Measurements from ENCODE around the gene BHLHE41. TPM values are rescaled to one million over a fixed set of nuclear protein-coding genes. Genes with fewer than 3 reads are reported as not detected.

Gene BHLHE41
- polyA plus RNA-seq, result 1 to 10 TPM in 2 of 4 donors, under 1 TPM in 2; 0.54 to 9.7 (median 1.0) TPM
- long read RNA-seq, donor 1, partial matches to known transcripts, result 0 of 6 reads
- long read RNA-seq, donor 1, other reads (novel, unspliced or antisense), result 0 of 6 reads
- long read RNA-seq, donor 2, partial matches to known transcripts, result 0 of 2 reads
- long read RNA-seq, donor 2, other reads (novel, unspliced or antisense), result 0 of 2 reads
- long read RNA-seq, donor 3, partial matches to known transcripts, result 0 of 4 reads
- long read RNA-seq, donor 3, other reads (novel, unspliced or antisense), result 0 of 4 reads
- long read RNA-seq, donor 4, result 0 reads
- long read RNA-seq, donor 5, result 0 reads
- long read RNA-seq, donor 6, transcript BHLHE41-201 (5 exons, 3,837 nt), result major isoform, 5 of 10 reads
- long read RNA-seq, donor 6, transcript BHLHE41-203 (3 exons, 438 nt), result major isoform, 5 of 10 reads
- long read RNA-seq, donor 6, partial matches to known transcripts, result 0 of 10 reads
- long read RNA-seq, donor 6, other reads (novel, unspliced or antisense), result 0 of 10 reads
- long read RNA-seq, donor 7, result 0 reads
- long read RNA-seq, donor 8, result 0 reads
- long read RNA-seq, donor 9, result 0 reads
- long read RNA-seq, donor 10, partial matches to known transcripts, result 0 of 3 reads
- long read RNA-seq, donor 10, other reads (novel, unspliced or antisense), result 0 of 3 reads

GRCh38 chr12:26124446-26125399, at the start of gene BHLHE41:
TSS of gene BHLHE41 (minus strand) at chr12:26125037. CDS start at chr12:26124779, 258 bp downstream.
- Histone ChIP-seq H3K36me3 (ENCODE audit: control insufficient read depth in 3 of 3, insufficient read depth in 2 of 3, low read depth in 1 of 3, low read length in 3 of 3) (no peaks in the 10 kb centered on the region), H3K27ac (ENCODE audit: low read depth in 1 of 3, low read length in 2 of 3) (peak within 1 kb of the TSS; percentile 71 to 95 (median 74)), H3K4me3 (ENCODE audit: low read depth in 1 of 3, low read length in 3 of 3) (peak within 1 kb of the TSS; percentile 46 to 60 (median 59)), H3K27me3 (ENCODE audit: control insufficient read depth in 3 of 3, insufficient read depth in 3 of 3, low read length in 3 of 3) (peaks cover 0 to 42% (median 0%) of the 10 kb centered on the region in 3 donors), H3K9me3 (ENCODE audit: control insufficient read depth in 2 of 2, insufficient read depth in 1 of 2, low read depth in 1 of 2, low read length in 1 of 2) (no peaks in the 10 kb centered on the region), H3K4me1 (ENCODE audit: control insufficient read depth in 3 of 3, insufficient read depth in 2 of 3, low read depth in 1 of 3, low read length in 2 of 3) (peaks cover 0 to 17% (median 9%) of the 10 kb centered on the region in 3 donors)
- FAIRE-seq, result no peak
- WGBS, 3 donors, result 1 to 2% (median 1%) methylated on average over 48 to 53 of the region's 54 CpGs
- DNase-seq, result peak; percentile 52 to 80

GRCh38 chr12:26172946-26173552, 48.2 kb upstream of the BHLHE41 start:
- WGBS, 3 donors, result 20 to 54% (median 25%) methylated on average over 4 of the region's 4 CpGs
- H3K27ac ChIP-seq (ENCODE audit: low read depth in 1 of 3, low read length in 2 of 3), result no peak overlapping the region
- peak in 1 of 2 donors; percentile 49 for DNase-seq
- peaks cover 0 to 17% (median 4%) of the 10 kb centered on the region in 3 donors for H3K4me1 ChIP-seq (ENCODE audit: control insufficient read depth in 3 of 3, insufficient read depth in 2 of 3, low read depth in 1 of 3, low read length in 2 of 3)
- H3K27me3 ChIP-seq (ENCODE audit: control insufficient read depth in 3 of 3, insufficient read depth in 3 of 3, low read length in 3 of 3), result no peaks in the 10 kb centered on the region
- no peaks in the 10 kb centered on the region for H3K36me3 ChIP-seq (ENCODE audit: control insufficient read depth in 3 of 3, insufficient read depth in 2 of 3, low read depth in 1 of 3, low read length in 3 of 3)
- H3K9me3 ChIP-seq (ENCODE audit: control insufficient read depth in 2 of 2, insufficient read depth in 1 of 2, low read depth in 1 of 2, low read length in 1 of 2), result no peaks in the 10 kb centered on the region
- no peak for FAIRE-seq
- H3K4me3 ChIP-seq (ENCODE audit: low read depth in 1 of 3, low read length in 3 of 3), result no peak overlapping the region

GRCh38 chr12:26172539-26172938, 47.7 kb upstream of the BHLHE41 start:
- Histone ChIP-seq H3K4me3 (ENCODE audit: low read depth in 1 of 3, low read length in 3 of 3) (no peak overlapping the region), H3K4me1 (ENCODE audit: control insufficient read depth in 3 of 3, insufficient read depth in 2 of 3, low read depth in 1 of 3, low read length in 2 of 3) (peaks cover 0 to 12% (median 0%) of the 10 kb centered on the region in 3 donors), H3K27ac (ENCODE audit: low read depth in 1 of 3, low read length in 2 of 3) (no peak overlapping the region), H3K36me3 (ENCODE audit: control insufficient read depth in 3 of 3, insufficient read depth in 2 of 3, low read depth in 1 of 3, low read length in 3 of 3) (no peaks in the 10 kb centered on the region), H3K27me3 (ENCODE audit: control insufficient read depth in 3 of 3, insufficient read depth in 3 of 3, low read length in 3 of 3) (no peaks in the 10 kb centered on the region), H3K9me3 (ENCODE audit: control insufficient read depth in 2 of 2, insufficient read depth in 1 of 2, low read depth in 1 of 2, low read length in 1 of 2) (no peaks in the 10 kb centered on the region)
- no peak for DNase-seq
- no peak for FAIRE-seq
- WGBS, 3 donors, result 81 to 83% (median 82%) methylated on average over 7 of the region's 7 CpGs

GRCh38 chr12:26172013-26172412, 47.2 kb upstream of the BHLHE41 start:
- DNase-seq (no peak), FAIRE-seq (no peak)
- no peak overlapping the region for H3K4me3 ChIP-seq (ENCODE audit: low read depth in 1 of 3, low read length in 3 of 3)
- WGBS, 3 donors, result 88 to 93% (median 89%) methylated on average over 4 of the region's 4 CpGs
- no peaks in the 10 kb centered on the region for H3K36me3 ChIP-seq (ENCODE audit: control insufficient read depth in 3 of 3, insufficient read depth in 2 of 3, low read depth in 1 of 3, low read length in 3 of 3)
- H3K27ac ChIP-seq (ENCODE audit: low read depth in 1 of 3, low read length in 2 of 3), result no peak overlapping the region
- H3K27me3 ChIP-seq (ENCODE audit: control insufficient read depth in 3 of 3, insufficient read depth in 3 of 3, low read length in 3 of 3), result no peaks in the 10 kb centered on the region
- no peaks in the 10 kb centered on the region for H3K9me3 ChIP-seq (ENCODE audit: control insufficient read depth in 2 of 2, insufficient read depth in 1 of 2, low read depth in 1 of 2, low read length in 1 of 2)
- H3K4me1 ChIP-seq (ENCODE audit: control insufficient read depth in 3 of 3, insufficient read depth in 2 of 3, low read depth in 1 of 3, low read length in 2 of 3), result peaks cover 0 to 7% (median 0%) of the 10 kb centered on the region in 3 donors

- Histone ChIP-seq H3K27ac (ENCODE audit: low read depth in 1 of 3, low read length in 2 of 3) (no peak overlapping the region), H3K9me3 (ENCODE audit: control insufficient read depth in 2 of 2, insufficient read depth in 1 of 2, low read depth in 1 of 2, low read length in 1 of 2) (no peaks in the 10 kb centered on the region), H3K4me3 (ENCODE audit: low read depth in 1 of 3, low read length in 3 of 3) (no peak overlapping the region), H3K4me1 (ENCODE audit: control insufficient read depth in 3 of 3, insufficient read depth in 2 of 3, low read depth in 1 of 3, low read length in 2 of 3) (no peaks in the 10 kb centered on the region), H3K27me3 (ENCODE audit: control insufficient read depth in 3 of 3, insufficient read depth in 3 of 3, low read length in 3 of 3) (no peaks in the 10 kb centered on the region), H3K36me3 (ENCODE audit: control insufficient read depth in 3 of 3, insufficient read depth in 2 of 3, low read depth in 1 of 3, low read length in 3 of 3) (no peaks in the 10 kb centered on the region)
- 40 to 69% (median 47%) methylated on average over 3 of the region's 3 CpGs for WGBS, 3 donors
- no peak for DNase-seq
- no peak for FAIRE-seq
These were observed 39.3 kb upstream of the BHLHE41 start for GRCh38 chr12:26164118-26164517.

- Histone ChIP-seq H3K36me3 (ENCODE audit: control insufficient read depth in 3 of 3, insufficient read depth in 2 of 3, low read depth in 1 of 3, low read length in 3 of 3) (no peaks in the 10 kb centered on the region), H3K4me1 (ENCODE audit: control insufficient read depth in 3 of 3, insufficient read depth in 2 of 3, low read depth in 1 of 3, low read length in 2 of 3) (no peaks in the 10 kb centered on the region), H3K9me3 (ENCODE audit: control insufficient read depth in 2 of 2, insufficient read depth in 1 of 2, low read depth in 1 of 2, low read length in 1 of 2) (no peaks in the 10 kb centered on the region), H3K27me3 (ENCODE audit: control insufficient read depth in 3 of 3, insufficient read depth in 3 of 3, low read length in 3 of 3) (no peaks in the 10 kb centered on the region), H3K4me3 (ENCODE audit: low read depth in 1 of 3, low read length in 3 of 3) (no peak overlapping the region), H3K27ac (ENCODE audit: low read depth in 1 of 3, low read length in 2 of 3) (no peak overlapping the region)
- WGBS, 3 donors, result 70 to 83% (median 77%) methylated on average over 4 of the region's 4 CpGs
- DNase-seq, result no peak
- FAIRE-seq, result no peak
These were observed 38.1 kb upstream of the BHLHE41 start for GRCh38 chr12:26162905-26163304.

GRCh38 chr12:26162174-26162573, 37.3 kb upstream of the BHLHE41 start:
- Histone ChIP-seq H3K4me1 (ENCODE audit: control insufficient read depth in 3 of 3, insufficient read depth in 2 of 3, low read depth in 1 of 3, low read length in 2 of 3) (peaks cover 0 to 3% (median 0%) of the 10 kb centered on the region in 3 donors), H3K9me3 (ENCODE audit: control insufficient read depth in 2 of 2, insufficient read depth in 1 of 2, low read depth in 1 of 2, low read length in 1 of 2) (no peaks in the 10 kb centered on the region), H3K27ac (ENCODE audit: low read depth in 1 of 3, low read length in 2 of 3) (no peak overlapping the region), H3K36me3 (ENCODE audit: control insufficient read depth in 3 of 3, insufficient read depth in 2 of 3, low read depth in 1 of 3, low read length in 3 of 3) (no peaks in the 10 kb centered on the region), H3K4me3 (ENCODE audit: low read depth in 1 of 3, low read length in 3 of 3) (no peak overlapping the region), H3K27me3 (ENCODE audit: control insufficient read depth in 3 of 3, insufficient read depth in 3 of 3, low read length in 3 of 3) (no peaks in the 10 kb centered on the region)
- 60 to 89% (median 85%) methylated on average over 1 of the region's 1 CpG for WGBS, 3 donors
- no peak for FAIRE-seq
- DNase-seq, result no peak

Data from small intestine (tissue), 16 donors.